CD4-positive, alpha-beta T cell treated with Interleukin-15 for 1 hour (primary cell): ENCODE results near the gene GLRA1.
"Not testable (repeated sequence)": the region's sequence is repeated elsewhere in the genome, so short reads cannot be mapped to it uniquely, and the experiment has no call there.

Source experiments
- DNase-seq: peaks from one replicate; pipeline ENCODE4 v3.0.0-alpha.2; 2020

GLRA1 gene

DNA sequence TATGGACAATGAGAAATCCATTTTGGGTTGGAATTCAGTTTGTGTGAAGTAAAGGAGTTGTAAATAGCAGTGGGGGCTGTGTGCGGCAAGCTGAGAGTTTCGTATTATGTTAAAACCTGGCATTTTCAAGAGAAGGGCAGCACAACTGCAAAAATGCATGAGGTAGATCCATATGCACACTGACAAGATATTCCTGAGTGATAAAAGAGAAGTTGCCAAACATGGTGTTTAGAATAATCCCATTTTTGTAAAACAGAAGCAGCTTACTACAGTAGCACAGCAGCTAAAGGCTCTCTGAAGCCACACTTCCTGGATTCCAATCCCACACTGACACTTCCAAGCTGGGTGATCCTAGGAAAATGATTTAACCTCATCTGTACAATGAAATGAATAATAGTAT lies 11.2 kb downstream of the GLRA1 start:
- no peak for DNase-seq

DNA sequence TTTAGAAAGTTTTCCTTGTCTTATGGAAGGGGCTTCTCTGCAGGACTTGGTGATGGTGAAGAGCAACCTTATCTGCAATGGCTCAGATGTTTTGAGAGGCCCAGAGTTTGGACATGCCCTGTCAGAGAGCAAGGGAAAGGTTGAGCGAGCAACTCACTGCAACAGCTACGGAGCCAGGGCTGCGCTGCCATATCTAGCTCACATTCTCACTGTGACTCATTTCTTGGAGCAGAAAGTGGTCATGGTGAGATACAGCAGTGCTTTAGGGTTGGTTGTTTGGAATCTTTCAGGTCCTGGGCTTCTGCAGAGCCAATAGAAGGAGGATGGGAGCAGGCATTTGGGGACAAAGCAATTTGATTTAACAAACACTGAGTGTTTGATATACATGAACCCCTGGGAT lies 12.3 kb downstream of the GLRA1 start:
- DNase-seq = no peak

DNA sequence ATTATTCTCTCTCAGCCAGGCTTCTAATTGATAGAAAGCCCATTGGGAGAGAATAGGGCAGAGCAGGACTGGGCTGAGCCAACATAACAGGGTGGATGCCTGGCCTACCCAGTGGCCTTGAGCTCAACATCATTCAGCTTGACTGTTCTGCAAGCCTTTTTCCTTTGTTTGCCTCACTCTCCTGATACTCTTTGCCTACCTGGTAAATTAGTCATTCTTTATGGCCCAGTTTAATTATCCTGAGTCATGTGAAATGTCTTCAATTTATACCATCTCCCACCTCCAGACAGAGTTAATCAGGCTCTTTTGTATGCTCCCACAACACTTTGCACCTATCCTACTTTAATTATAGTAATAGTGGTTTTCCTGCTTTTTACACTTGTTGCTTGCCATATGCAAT lies 13.6 kb downstream of the GLRA1 start:
- no peak for DNase-seq

DNA sequence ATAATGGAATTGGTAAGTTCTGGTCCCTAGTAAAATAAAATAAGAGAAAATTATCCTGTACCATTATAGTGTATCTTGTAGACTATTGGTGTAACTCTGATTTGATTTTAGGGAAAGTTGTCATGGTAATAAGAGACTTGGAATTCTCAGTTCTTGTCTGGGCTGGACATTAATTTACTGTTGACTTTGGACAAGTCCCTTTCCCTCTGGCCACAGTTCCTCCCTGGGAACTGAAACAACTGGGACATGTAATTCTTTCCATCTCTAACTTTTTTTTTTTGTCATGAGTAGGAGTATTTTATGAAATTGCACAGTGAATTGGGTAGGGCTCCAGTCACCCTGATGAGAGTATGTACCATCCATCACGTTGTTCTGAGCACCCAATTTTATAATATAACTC lies 15.0 kb downstream of the GLRA1 start:
- no peak for DNase-seq

DNA sequence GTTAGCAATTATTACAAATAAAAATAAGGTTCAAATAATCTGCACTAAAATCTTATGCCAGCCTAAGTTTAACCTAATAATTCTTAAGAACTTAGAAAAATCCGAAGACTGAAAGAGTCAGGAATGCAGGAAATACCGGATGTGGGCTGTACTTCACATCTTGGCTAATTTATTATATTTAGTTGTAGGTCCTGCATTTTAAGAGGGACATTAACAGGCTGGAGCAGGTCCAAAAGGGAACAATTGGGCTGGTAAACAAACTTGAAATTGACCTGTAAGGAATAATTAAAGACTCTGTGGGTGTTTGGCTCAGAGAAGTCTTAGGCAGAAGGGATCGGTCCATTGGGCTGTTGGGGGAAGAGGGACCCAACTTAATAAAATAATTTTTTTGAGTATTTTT lies 18.4 kb downstream of the GLRA1 start:
- DNase-seq = no peak

DNA sequence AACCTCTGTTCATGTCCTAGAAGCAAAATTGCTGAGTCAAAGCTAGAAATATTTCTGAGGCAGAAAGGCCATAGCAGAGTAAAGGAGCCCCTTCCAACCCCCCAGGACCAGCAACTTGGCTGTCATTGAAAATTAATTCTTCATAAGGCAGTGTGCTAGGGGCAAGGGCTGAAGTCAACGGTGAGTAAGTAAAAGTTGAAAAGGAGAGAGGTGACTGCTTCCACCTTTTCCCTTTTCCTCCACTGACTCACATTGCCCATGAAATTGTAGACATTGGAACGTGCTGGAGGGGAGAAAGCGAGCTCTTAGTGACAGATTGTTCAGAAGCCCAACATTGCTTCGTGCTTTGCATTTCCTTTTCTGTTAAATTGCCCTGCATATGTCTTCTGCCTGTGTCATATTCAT lies 19.1 kb downstream of the GLRA1 start:
- DNase-seq = no peak

DNA sequence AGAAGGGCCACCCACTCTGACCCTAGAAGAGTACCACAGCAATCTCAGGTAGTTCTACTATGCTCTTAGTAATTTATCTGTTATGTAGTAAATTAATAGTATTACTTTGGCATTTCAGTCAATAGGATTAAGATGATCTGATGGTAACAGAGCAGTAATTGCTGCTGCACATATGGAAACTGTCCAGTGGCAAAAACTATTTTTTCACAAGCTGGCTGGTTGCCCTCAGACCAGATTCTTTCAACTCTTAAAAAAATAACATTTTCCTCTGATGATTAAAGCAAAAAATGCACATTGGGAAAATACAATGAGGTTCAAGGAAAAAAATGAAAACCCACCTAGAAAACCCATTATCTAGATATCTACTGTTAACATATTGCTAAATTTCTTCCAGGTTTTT lies 19.7 kb downstream of the GLRA1 start:
- no peak for DNase-seq

DNA sequence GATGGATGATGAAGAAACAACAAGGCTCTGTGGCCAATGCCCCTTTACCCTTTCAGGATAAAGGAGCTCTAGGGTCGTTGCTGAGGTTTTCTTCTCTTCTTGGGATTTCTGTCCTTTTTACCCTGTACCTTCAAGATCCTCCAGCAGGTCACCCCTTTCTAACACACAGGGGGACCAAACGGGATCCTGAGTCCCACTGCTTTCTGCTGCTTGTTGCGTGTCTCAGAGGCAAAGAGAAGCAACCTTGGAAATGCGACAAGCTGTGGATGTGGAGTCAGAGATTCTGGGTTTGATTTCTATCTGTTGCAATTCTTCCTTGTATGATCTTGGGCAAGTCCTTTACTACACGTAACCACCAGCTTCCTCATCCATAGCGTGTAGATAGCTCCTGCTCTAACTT lies 20.5 kb downstream of the GLRA1 start:
- DNase-seq = no peak

DNA sequence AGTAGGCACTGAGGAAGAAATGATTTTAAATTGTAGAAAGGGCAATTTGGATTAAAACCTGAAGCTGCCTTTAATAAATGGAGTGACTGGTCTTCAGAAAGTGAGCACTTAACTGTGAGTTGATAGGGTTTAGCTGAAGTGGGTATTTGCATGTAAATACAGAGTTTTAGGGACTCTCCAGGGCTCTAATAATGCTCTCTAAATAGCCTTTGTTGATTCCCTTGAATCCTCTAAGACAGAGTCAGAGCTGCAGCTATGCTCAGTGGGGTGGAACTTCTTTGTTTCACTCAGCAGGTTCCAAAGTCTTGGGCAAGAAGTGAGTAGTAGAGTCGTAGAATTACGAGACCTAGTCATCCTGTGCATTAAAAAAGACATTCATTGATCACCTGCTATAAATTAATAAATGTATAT lies 21.4 kb downstream of the GLRA1 start:
- DNase-seq = no peak

DNA sequence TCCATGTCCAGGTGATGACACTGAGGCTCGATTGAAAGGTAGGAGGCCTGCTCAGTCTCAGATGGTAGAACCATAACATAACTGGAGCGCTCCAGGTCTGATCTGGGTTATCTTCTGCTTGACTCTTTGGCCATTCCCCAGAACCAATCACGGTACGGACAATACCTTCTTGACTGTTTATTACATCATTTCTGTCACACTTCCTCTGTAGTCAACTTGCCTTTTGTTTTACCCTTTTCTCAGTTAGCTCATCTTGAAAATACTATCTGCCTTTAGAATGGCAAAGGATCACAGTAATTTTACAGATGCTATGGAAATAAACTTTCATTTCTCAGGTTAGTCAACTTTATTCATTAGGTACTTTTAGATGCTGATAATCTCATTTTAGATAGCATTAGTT lies 22.4 kb downstream of the GLRA1 start:
- no peak for DNase-seq

DNA sequence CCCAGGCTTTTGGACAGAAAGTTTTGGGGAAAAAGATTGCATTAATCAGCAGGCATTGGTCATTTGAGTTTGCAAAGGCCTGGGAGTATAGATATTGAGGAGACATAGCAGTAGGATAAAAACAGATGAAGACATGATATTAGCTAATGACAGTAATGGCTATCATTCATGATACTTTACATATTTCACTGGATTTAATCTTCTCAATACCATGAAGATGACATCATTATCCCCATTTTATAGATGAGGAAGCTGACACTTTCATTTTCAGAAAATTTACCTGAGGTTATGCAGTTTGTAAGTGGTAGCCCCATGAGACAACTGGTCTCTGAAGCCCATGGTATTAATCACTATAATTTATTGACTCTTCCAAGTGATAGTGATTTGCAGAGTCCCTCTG lies 23.0 kb downstream of the GLRA1 start:
- DNase-seq = no peak

DNA sequence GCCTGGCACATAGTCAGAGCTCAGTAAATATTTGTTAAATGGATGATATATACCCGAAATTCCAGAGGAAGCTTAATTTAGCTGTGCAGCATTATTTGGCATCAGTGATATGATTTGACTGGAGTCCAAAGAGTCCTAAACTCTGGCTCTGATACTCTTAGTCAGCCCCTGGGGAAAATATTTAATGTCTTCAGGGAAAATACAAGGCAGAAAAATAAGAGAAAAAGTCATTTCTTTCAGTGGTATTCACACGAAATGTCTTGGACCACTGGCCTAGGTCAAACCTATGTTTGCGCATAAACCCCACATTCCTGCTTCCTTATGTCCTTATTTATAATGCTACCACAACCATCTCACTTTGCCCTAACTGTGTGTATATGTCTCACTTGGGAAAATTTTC lies 23.8 kb downstream of the GLRA1 start:
- DNase-seq = no peak

DNA sequence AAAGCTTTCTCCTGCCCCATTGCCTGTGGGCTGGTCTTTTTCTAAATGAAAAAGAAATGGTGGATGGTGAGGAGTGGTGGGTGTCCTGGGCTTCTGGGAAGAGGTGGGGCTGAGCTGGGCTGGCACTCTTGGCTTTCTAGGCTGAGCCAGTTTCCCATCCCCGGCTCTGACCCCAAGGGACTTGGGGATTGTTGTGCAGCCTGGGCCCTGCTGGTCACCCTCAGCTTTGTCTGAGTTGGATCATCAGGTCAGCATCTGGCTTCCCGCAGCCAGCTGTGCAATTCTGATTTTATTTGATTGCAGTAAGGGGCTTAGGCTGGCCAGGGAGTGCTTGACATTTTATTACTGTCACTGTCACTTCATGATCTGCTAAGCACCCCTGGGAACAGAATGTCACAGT lies 25.3 kb downstream of the GLRA1 start:
- no peak for DNase-seq

DNA sequence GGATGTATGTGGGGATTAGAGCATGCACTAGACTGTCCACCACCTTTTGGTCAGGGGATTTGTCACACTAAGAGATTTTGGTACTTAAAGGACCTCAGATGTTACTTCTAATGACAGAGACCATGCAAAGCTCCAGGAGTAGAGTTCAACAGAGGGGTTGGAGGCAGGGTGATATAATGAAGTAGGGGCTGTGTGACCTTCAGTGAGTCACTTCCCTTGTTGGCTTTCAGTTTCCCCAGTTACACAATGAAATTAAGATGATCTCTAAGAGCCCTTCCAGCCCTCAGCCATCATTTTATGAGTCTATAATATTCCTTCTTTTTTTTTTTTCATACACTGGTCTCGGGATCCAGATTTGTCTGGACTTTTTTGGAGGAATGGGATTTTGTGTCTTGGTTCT lies 26.8 kb downstream of the GLRA1 start:
- no peak for DNase-seq

DNA sequence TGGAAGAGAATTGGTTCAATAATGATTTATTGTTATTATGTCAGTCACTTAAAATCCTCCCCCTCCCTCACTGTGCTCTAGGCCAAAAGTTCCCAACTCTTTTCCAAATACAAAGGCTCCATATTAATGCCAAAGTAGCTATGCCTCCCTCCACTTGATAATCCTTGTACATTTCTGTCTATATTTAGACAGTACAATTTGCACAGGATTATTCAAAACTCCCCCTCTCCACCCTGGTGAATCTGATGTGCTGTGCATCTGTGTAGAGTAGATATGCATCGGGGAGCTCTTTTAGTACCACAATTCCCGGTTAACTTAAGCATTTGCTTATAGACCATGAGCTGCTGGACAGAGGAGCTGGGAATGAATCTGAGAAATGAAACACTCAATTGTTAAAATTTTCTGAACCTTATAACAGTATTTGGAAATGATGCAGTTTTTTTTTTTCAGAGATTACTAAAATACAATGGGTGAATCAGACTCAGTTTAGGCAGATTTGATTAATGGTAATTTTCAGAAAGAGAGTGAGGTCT lies 27.6 kb downstream of the GLRA1 start:
- no peak for DNase-seq

DNA sequence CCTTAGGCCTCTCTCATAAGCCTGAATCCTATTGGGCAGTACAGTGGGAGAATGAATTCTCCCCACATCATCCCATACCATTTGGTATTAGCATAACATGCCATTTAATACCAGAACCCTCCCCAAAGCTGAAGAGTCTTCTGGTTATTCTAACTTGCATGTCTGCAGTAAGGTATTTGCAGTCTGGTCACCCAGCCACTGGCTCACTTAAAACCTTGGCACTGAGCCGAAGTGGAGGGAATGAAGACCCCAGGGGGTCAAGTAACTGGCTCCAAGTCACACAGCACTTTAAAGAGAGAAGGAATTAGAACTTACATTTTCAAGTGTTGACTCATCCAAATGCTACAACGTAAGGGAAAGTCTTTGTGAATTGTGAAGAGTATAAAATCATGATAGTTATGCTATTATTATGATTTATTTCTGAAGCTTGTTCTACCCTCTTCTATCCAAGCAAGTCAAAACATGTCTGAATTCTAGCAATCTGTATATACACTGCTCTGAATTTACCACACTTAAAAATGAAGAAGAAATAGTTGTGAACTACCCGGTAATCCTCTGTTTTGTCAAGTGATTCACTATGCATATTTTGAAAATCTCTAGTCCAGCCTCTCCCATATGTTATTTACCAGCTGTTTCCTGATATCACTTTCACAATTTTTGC lies 28.5 kb downstream of the GLRA1 start:
- DNase-seq = no peak

DNA sequence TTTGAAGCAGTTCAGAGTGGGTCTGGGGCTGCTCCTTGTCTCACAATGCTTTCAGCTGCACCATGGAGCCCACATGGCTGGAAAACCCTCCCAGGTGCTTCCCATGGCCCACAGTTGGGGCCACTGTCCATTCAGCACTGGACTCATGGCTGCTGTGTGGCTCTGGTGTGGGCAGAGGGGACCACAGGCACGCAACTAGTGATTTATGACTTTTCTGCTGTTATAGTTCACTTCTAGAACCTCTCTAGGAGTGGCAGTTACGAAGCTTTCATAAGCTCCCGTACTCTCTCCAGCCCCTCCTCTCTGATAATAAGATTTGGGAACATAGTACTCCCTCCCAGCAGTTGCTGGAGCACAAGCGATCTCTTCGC lies 29.0 kb downstream of the GLRA1 start:
- DNase-seq = no peak

DNA sequence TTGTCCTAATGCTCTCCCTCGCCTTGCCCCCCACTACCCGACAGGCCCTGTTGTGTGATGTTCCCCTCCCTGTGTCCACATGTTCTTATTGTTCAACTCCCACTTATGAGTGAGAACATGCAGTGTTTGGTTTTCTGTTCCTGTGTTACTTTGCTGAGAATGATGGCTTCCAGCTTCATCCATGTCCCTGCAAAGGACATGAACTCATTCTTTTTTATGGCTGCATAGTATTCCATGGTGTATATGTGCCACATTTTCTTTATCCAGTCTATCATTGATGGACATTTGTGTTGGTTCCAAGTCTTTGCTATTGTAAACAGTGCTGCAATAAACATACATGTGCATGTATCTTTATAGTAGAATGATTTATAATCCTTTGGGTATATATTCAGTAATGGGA lies 31.2 kb downstream of the GLRA1 start:
- DNase-seq = not testable (repeated sequence)

DNA sequence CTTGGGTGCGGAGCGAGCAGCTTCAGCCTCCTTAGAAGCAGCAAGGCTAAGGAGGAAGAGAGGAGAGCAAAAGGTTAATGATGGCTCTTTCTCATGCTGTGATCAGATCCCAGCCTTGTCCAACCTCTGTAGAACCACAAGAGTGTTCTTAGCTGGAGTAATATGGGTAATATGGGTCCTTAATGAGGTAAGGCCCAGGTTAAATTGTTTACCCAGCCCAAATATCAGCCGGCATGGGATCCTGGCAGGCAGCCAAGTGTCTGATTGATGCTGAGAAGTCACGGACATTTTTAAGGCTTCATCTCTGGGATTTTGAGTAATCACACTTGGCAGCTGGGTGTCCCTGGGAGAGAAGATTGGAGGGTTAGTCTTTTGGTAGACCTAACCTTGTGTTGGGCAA lies 32.3 kb downstream of the GLRA1 start:
- no peak for DNase-seq

DNA sequence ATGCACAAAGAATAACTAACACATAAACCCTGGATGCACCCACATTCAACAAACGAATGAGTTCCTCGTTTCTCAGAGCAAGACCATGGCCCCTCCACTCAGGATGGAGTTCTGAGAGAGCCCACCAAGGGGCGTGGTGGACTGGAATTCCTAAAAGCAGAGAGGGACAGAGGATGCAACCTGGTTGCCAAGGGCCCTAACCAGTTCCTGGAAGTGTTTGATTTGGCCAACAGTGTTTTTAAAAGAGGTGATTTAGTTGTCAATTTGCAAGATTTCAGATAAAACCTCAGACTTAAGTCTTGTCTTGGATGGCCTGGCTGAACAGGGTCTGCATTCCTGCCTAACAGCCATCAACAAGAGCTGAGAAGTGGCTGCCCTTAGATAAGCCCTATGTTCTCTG lies 34.4 kb downstream of the GLRA1 start:
- DNase-seq = no peak

DNA sequence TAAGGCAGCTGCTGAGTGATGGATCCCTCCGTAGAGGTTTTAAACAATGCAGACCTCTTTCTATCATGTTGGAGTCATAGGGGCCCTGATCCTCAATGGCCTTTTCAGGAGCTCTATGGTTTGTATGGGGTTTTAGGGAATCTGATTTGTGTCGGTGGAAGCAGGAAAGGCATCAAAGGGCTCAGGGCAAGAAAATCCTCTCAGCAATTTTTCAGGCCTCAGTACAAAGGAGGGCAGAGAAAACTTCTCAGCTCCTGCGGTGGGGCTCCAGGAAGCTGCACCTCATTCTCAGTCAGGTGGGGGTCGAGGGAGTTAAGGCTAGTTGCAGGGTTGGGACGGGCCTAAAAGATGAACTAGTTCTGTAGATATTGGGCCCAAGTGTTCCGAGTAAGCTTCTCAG lies 35.0 kb downstream of the GLRA1 start:
- DNase-seq = no peak

DNA sequence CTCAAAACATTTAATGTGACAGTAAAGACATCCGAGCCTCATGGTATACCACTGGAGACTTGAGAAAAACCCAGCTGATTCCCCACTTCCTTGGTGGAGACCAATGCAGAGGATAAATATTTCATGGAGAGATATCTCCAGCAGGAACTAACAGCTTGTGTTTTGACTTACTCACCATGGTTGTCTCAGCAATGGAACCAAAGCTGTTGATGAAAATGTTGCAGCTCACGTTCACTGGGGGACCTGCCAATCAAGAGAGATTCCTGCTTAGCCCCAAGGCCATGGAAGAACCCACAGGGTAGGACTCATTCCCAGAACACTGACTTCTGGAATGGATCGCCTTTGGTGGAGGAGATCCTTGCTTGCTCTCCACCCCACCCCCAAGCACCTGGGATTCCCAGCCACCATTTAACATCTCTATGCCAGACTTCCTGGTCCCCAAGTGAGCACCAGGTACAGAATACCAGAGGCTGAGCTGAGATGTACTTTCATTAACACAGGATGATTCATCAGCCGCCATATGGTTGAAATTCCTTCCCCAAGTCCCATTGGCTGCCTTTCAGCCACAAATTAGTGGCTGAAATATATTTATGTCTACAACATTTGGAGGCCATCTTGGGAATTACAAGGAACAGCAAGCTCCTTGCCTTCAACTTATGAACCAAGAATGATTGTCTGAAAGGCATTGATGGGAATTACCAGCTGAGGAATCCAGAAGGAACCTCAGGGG lies 37.9 kb downstream of the GLRA1 start:
- no peak for DNase-seq

DNA sequence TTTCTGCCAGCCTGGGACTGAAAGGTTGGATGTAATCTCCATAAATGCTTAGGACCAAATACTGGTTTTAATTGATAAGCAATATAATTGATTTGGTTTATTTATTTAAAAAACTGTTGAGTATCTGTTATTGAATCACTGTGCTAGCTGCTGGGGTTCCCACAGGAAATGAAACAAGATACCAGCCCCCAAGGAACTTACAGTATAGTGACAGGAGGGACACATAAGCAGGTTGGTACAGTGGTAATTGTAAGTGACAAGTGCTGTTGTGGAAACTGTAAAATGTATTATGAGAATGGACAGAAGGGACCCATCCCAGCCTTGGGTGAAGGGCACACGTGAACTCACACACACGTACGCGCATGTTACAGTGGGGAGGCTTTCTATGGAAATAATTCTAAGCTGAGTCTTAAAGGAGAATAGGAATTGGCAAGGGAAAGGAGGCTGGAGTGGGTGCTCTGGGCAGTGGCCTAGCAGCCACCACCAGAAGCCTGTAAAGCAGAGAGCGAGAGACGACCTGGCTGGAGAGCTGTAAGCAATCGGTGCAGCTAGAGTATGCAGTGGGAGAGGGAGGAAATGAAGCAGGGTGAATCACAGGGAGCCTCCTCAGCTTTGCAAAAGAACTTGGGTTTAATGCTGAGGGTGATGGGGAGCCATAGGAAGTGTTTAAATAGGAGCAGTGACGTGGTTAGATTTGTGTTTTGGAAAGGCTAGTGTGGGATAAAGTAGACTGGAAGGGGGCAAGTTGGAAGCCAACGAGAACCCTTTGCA lies 39.3 kb downstream of the GLRA1 start:
- no peak for DNase-seq

DNA sequence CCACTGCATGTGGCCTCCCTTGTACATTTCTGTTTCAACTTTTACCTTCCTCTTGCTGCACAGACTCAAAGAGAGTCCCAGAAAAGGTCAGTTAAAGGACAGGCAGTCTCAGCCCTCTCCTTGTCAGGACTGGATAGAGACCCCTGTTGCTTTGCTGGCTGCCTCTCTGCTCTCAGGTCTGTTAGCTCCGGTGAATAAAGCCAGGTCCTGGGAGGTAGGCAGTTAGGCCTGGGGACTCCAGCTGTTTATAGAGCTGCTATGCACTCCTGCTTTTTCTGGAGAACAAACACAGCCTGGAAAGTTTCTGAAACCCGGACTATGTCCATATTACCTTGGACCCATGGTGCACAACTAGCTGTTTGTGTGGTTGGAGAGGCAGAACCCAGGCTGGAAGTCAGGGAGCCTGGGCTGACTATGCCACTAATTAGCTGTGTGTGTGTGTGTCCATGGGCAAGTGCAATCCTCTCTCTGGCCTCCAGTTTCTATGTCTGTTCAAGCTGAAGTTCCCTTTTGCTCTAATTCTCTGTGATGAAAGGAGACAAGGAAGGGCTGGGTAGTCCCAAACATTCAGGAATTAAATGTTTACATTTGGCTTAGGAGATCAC lies 42.9 kb downstream of the GLRA1 start:
- DNase-seq = no peak
